Stimulated activated CD4-positive, alpha-beta T cell treated with anti-CD3 and anti-CD28 coated beads, TNF-alpha, amount 100 ng/mL, for 48 hours (primary cell): ENCODE measurements around the gene CSE1L.
"Not testable (repeated sequence)": the region's sequence is repeated elsewhere in the genome, so short reads cannot be mapped to it uniquely, and the experiment has no call there.

Experiments used
- DNase-seq, 3 donors: peaks; one replicate each; pipeline ENCODE4 v3.0.0-alpha.2; 2020; ENCODE audit warnings: low read depth in 3 of 3

Gene CSE1L

DNA sequence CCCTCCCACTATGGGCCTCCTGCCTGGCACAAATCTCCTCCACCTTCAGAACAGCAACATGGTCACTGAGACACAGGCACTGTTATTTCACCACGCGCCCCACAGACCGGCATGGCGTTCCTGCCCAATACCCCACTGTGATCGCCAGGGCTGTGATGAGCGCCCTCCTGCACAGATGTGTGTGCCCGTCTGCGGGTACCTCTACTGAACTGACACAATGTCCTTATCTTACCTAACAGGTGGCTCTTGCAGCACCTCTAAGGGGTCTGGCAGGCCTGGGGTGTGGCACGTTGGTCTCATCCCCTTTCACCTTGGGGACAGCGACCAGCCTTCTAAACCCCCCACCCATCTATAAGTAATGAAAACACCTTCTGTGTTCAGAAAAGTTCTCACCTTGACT, 77.9 kb downstream of the CSE1L start:
- no peak for DNase-seq

DNA sequence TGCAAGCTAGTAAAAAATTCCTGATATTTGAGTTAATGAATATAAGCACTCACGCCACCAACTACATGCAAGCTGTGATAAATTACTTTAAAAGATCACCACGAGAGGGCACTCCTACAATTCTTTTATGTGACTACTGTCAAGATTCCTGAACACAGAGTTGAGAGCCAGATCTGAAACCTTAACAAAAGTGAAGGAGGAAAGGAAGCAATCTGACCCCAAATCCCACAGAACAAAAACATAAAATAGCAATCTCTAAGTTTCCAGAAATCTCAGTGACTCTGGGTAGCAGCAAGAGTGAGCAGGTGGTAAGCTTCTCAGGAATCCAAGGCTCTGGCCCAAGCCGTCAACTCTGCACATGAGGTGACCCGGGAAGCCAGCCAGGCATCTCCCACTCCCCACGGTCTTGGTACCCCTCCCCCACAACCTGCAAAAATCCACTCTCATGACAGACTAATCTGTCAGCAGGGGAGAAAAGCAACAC, 86.9 kb downstream of the CSE1L start:
- peak in 1 of 3 donors; percentile 10 for DNase-seq

DNA sequence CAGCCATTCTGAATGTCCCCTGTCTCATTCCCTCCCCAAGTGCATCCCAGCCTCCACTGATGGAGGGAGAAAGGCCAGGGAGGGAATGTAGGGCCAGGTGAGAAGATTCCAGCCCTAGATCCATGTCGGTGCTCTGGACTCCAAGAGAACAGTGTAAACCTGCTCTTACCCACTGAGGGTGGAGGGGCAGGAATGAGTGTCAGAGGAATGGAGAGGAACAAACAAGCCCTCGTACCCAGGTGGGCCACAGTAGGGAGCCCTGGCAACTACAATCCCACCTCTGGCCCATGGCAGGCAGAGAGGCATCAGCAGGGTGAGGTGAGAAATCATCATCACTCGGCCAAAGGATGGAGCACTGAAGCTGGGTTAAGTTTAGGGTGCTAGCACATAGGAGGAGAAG, 87.5 kb downstream of the CSE1L start:
- no peak for DNase-seq

DNA sequence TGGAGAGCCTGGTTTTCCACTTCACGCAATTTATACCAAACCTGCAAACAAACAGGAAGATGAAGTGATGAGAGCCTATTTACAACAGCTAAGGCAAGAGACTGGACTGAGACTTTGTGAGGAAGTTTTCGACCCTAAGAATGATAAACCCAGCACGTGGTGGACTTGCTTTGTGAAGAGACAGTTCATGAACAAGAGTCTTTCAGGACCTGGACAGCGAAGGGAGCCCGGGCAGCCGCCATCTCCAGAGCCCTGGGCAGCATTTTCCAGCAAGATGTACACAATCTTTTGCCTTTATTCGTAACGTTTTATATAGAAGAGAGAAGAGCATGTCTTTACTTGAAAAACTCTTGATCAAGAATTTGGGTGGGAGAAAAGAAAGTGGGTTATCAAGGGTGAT, 88.7 kb downstream of the CSE1L start:
- DNase-seq = not testable (repeated sequence)

DNA sequence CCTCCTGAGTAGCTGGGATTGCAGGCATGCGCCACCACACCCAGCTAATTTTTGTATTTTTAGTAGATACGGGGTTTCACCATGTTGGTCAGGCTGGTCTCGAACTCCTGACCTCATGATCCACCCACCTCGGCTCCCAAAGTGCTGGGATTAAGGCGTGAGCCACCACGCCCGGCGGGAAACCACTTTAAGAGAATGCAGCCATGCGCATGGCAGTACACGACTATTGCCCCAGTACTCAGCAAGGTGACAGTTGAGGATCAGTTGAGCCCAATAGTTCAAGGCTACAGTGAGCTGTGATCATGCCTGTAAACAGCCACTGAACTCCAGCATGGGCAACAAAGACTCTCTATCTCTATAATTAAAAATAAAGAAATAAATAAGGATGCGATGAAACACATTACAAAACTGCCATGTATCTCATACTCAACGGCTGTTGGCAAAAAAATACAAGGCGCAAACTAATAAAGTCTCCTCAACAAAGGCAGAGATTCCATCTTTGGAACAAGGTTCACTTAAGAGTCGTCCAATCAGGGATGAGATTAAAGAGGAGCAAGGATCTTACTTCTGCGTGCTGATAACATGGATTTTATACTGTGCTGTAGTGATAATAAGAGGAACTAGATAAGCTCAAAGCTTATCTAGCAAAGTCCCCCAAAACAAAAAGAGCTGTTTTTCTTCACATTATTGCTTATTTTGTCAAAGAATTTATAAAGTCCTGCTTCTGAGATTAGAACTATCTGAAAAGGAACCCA, 90.9 kb downstream of the CSE1L start:
- no peak for DNase-seq

DNA sequence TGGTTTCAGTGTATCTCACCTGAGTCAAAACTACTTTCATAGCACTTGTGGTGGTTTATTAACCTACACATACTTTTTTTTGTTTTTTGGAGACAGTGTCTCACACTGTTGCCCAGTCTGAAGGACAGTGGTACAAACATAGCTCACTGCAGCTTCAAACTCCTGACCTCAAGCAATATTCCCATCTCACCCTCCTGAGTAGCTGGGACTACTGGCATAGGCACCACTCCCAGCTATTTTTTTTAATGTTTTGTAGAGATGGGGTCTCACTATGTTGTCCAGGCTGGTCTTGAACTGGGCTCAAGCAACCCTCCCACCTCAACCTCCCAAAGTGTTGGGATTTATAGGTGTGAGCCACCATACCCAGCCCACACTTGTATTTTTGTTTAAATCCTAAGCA, 92.3 kb downstream of the CSE1L start:
- DNase-seq = no peak

DNA sequence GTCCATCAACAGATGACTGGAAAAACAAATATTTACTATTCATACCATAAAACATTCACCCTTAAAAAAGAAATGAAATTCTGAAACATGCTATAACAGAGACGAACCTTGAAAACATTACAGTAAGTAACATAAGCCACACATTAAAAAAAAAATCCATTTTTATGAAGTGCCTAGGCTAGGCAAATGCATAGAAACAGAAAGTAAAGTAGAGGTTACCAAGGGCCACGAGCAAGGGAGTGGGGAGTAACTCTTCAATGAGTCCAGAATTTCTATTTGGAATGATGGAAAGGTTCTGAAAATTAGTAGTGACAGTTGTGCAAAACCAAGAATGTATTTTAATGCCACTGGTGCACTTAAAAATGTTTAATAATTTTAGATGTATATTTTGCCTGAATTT, 94.3 kb downstream of the CSE1L start:
- no peak for DNase-seq

DNA sequence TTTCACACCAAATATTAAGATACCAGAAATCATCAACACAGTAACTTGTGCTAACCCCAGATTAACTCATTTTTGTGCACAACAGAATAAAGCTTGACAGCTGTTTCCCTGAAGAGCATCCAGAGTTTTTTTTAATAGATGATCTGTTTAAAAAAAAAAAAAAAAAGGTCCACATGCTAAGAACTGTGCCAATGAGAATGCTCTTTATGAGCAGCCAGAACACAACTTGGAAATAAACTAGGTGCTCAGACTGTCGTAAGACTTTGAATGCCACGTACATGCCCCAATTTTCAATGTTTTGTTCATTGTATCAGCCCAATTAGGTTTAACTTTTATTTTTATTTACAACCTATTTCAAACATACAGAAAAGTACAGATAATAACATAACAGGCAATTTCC, 94.7 kb downstream of the CSE1L start:
- DNase-seq = no peak
